Measurements from ENCODE around the gene BCKDHA.
A peak's percentile ranks its signal among the peaks of the same experiment; 100 is the strongest.
"Not testable (repeated sequence)": the region's sequence is repeated elsewhere in the genome, so short reads cannot be mapped to it uniquely, and the experiment has no call there.

Gene BCKDHA

DNA sequence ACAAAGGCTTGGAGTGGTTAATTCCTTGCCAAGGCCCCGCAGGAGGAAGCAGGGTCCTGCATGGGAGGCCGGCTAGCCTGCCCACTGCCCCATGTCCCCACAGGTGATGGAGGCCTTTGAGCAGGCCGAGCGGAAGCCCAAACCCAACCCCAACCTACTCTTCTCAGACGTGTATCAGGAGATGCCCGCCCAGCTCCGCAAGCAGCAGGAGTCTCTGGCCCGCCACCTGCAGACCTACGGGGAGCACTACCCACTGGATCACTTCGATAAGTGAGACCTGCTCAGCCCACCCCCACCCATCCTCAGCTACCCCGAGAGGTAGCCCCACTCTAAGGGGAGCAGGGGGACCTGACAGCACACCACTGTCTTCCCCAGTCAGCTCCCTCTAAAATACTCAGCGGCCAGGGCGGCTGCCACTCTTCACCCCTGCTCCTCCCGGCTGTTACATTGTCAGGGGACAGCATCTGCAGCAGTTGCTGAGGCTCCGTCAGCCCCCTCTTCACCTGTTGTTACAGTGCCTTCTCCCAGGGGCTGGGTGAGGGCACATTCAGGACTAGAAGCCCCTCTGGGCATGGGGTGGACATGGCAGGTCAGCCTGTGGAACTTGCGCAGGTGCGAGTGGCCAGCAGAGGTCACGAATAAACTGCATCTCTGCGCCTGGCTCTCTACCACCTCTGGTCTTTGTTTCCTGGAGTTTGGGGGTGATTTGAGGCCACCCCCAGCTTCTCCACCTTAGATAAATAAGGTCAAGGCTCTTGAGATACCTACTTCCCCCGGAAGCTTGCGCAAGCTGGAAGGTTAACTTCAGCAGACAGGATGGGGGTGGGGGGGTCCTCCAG lies 26.9 kb downstream of the BCKDHA start:
- no peak for DNase-seq (ENCODE audit: extremely low read depth in 1 of 2, low read depth in 1 of 2)

DNA sequence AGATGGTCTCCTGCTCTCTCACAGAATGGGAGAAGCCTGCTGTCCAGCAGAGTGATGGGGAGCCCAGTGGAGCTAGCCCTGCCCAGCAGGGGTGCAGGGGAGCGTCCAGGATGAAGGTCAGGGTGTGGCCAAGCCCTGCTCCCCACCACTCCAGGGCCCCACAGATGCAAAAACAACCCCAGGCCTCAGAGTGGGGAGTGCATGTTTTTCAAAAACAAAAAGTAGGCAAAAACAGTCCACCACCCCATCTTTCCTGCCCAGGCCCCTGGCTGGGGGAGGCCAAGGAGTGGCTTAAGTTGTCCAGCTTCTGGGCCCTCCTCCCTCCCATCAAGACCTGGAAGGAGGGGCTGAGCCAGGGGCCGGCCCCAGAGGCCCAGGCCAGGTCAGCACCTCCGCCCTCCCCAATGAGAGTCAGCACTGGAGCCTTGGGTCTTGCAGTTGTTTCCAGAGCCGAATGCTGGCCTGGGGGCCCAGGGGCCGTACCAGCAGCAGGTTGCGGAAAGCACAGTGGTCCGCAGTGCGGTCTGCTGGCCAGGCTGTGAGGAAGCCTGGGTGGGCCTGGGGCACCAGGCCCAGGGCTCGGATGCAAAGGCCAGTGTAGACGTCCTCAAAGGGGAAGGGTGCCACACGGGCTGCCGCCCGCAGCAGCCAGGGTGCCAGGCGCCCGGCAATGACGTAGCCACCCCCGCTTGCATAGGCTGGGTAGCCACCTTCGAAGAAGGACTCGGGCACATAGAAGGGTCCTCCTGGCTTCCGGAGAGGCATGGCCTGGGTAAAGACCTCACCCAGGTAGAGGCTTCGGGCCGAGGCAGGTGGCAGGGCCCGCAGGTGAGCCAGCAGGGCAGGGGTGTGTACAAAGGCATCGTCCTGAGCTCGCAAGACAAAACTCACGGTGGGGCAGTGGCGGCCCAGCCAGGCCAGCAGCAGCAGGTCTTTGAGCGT lies 27.8 kb downstream of the BCKDHA start:
- no peak for DNase-seq (ENCODE audit: extremely low read depth in 1 of 2, low read depth in 1 of 2)

DNA sequence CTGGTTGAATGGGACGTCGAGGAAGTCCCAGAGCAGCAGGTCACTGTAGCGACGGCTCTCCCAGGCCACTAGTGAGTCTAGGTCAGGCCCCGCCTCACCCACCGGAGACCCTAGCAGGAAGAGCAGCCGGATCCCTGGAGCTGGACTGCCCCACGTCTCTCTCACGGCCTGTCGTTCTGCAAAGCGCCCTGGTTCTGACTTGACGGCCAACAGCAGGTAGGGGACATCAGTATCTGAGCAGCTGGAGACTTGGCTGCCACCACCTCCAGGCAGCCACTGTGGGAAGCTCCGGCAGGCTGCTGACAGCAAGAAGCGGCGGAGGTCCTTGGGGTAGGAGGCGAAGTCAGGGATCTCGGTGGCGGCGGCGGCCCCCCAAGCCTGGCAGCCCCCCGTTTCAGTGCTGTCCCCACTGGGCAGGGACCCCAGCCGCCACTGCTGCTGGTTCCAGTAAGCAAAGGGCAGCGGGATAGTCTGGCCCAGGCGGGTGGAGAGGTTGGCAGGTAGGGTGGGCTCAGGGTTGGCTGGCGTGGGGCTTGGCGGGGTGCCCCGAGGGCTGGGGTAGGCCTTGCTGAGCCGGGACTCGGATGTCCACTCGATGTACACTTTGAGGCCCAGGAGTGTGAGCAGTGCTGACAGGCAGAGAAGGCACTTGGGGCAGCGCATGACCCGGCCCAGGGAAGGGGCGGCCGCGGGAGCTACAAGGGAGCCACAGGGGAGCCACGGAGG lies 28.7 kb downstream of the BCKDHA start:
- no peak for DNase-seq (ENCODE audit: extremely low read depth in 1 of 2, low read depth in 1 of 2)

DNA sequence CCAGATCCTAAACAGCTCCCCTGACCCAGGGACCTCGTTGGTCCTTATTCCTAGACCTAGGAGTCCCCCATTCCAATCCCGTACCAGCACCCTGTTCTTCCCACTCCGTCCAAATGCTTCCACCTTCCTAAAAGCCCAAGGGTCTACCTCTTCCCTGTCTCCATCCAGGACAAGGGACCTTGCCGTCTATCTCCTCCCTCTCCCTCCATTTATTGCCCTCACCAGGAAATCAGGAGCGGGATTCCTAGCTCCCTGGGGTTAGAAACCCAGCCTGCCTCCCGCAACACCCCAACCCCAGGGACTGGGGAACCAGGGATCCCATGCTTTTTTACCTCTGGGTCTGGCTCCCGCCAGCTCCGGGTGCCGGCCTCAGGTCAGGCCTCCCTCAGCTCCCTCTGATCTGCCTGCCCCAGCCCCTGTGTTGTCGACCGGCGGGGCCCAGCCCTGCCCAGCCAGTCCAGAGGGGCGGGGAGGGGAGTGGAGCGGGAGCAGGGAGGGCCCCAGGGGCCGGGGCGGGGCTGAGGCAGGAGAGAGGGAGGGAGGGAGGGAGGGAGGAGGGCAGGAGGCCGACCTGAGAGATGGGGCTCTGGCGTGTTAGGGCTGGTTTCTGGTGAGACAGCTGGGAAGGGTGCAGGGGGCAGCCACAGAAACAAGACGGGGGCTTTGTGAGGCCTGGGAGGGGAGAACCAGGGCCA lies 29.5 kb downstream of the BCKDHA start, which contains the start of gene B3GNT8:
B3GNT8 (minus strand) TSS at position 423 of the 695 bp plus-strand sequence. CDS start 596 bp downstream, outside the sequence.
- peak; percentile 21 to 39 for DNase-seq (ENCODE audit: extremely low read depth in 1 of 2, low read depth in 1 of 2)

DNA sequence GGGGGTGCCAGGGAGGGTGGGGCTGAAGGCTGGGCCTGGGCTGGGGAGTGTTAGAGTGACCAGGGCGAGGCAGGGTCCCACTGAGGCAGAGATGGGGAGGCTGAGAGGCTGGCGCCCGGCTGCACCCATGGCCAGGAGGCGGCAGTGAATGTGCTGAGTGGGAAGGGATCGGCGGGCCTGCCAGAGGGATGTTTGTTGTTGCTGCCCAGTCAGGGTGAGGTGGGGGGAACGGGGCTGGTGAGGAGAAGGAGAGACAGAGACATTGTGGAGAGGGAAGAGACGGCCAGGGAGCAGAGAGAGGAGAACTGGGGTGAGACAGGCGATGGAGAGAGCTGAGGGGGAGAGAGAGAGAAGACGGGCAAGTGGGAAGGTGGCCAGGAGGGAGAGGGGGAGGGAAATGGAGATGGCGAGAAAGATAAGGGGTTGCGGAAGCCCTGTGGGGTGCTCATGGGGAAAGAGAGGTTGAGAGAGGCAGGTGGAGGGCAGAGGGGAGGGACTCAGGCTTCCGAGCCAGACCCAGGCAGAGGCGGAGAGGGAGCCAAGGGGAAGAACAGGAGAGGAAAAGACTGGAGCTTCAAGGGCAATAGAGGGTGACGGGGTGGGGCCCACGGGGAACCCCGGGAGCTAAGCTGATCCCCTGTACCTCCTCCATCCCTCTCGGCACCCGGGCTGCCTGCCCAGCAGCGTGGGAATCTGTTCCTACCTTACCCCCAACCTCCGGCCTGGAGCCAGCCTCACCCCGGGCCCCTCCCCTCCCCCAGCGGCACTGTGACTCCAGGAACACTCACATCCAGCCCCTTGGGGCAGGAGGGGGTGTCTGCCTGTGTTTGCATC lies 30.2 kb downstream of the BCKDHA start:
- DNase-seq (ENCODE audit: extremely low read depth in 1 of 2, low read depth in 1 of 2): peak; percentile 23 to 24

DNA sequence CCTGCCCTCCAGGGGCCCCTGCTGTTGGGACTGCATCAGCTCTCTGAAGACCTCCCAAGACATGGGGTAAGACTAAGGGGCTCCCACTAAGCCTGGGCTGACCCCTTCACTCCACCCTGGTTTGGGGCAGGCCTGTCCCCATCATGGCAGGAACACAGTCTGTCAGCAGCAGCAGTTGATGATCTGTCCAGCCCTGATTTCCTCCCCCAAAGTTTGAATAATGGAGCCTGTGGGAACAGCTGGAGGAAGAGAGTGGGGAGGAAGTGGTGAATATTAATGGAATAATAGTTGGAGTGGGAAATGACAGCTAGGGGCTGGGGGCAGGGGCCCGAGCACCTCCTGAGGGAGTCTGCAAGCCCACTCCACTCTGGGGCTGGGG lies 30.9 kb downstream of the BCKDHA start:
- no peak for DNase-seq (ENCODE audit: extremely low read depth in 1 of 2, low read depth in 1 of 2)

DNA sequence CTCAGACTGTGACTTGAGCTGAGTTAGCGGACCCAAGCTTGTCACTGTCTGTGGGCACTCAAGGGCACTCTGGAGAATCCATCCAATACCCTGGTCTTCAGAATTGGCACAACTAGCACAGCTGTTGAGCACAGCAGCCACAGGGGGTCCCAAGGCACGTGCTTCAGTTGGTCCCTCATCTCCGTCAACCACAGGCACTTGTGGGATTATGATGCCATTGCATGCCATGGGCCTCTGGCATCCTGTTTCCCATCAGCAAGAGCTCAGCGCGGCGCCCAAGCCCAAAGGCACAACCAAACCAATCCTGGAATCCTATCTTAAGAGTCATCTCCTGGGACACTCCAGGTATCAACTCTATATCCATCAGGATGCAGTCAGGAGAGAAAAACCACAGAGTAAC lies 33.3 kb downstream of the BCKDHA start:
- no peak for DNase-seq (ENCODE audit: extremely low read depth in 1 of 2, low read depth in 1 of 2)

DNA sequence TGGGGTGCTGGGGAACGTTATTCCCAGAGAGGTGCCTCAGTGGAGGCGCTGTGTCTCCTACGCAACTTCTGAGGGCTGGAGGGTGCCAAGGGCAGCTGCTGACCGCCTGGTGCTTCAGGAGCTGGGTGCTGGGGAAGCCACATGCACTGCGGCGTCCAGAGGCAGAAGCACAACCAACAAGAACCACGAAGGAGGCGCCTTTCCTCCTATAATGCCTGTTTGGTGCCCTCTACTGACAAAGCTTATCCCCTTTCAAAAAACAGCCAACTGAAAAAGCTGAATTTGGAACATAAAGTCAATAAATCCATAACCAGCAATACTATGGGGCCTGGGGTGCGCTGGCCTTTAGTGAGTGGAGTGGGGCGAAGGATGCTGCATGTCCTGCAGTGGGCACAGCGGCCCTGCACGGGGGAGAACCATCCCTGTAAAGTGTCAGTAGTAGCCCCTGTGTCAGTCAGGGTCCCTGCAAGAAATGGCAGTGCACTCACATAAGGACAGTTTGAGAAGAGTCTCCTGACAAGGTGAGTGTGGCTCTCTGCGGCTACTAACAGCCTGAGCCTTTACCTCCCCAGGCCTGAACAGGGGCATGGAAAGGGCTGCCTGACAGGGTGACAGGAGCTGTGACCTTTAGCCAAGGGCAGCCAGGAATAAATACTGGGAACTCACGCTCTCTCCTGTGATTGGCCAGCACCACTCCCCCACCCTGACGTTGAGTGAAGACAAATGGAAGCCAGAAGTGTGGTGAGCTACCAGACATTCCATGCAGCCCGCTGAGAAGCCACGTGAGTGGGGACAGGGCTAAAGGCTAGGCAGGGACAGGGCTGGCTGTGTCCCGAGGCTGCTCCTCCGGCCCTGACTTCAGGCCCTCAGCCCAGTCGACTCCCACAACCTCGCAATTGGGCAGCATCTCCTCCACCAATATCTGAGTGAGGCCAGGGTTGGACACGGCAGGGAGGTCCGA lies 34.1 kb downstream of the BCKDHA start:
- no peak for DNase-seq (ENCODE audit: extremely low read depth in 1 of 2, low read depth in 1 of 2)

DNA sequence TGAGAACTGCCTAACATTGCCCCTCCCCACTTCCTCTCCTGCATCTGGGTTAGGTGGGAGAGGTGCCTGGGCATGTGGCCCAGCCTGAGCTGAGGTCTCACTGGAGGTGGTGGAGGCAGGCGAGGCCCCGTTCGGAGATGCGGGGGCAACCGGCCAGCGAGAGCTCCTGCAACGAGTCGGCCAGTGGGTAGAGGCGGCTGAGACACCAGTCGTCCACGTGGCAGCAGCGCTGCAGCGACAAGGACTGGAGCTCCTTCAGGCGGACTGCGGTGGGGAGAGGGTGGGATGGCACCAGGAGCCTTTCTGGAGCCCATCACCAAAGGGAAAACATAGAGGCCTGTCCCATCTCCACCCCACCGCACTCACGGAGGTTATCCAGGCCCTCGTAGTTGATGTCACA lies 35.6 kb downstream of the BCKDHA start:
- no peak for DNase-seq (ENCODE audit: extremely low read depth in 1 of 2, low read depth in 1 of 2)

DNA sequence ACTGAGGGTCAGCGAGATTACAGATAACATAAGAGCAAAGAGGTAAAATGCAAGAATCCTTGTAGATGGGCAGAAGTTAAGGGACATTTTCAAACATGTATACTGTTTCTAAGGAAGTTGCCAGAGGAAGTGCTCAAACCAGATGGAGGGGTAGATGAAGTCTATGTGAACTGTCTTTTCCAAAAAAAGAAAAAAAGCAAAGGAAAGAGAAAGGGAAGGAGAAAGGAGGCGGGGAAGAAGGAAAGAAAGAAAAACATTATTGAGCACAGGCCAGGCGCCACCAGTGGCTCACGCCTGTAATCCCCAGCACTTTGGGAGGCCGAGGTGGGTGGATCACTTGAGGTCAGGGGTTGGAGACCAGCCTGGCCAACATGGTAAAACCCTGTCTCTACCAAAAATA lies 36.8 kb downstream of the BCKDHA start:
- DNase-seq (ENCODE audit: extremely low read depth in 1 of 2, low read depth in 1 of 2): no peak

DNA sequence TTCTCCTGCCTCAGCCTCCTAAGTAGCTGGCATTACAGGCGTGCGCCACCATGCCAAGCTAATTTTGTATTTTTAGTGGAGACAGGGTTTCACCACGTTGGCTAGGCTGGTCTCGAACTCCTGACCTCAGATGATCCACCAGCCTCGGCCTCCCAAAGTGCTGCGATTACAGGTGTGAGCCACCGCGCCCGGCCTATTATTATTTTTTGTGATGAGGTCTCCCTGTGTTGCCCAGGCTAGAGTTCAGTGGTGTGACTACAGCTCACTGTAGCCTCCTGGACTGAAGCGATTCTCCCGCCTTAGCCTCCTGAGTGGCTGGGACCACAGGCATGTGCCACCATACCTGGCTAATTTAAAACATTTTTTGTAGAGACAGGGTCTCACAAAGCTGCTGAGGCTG lies 37.8 kb downstream of the BCKDHA start:
- DNase-seq (ENCODE audit: extremely low read depth in 1 of 2, low read depth in 1 of 2): not testable (repeated sequence)

DNA sequence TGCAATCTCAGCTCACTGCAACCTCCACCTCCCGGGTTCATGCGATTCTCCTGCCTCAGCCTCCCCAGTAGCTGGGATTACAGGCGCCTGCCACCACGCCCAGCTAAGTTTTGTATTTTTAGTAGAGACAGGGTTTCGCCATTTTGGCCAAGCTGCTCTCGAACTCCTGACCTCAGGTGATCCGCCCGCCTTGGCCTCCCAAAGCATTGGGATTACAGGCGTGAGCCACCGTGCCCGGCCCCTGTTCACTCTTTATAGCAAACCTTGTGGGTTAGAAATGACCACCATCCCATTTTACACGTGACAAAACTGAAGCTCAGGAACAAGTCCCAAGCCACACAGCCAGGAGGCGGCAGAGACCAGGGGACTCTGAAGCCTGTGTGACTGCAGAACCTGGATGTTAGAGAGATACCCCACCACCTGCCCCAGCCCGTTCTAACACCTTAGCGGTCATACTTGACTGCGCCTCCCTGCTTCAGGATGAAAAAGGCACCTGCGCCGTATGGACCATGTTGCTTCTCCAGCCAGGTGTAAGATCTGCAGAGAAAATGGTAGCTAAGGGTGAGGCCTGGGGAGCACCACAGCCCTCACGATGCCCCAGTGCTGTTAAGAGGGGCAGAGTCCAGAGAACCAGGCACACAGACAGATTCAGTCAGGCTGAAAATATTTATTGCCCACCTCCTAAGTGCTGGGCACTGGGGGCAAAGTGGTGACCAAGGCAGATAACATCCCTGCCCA lies 38.5 kb downstream of the BCKDHA start:
- no peak for DNase-seq (ENCODE audit: extremely low read depth in 1 of 2, low read depth in 1 of 2)

DNA sequence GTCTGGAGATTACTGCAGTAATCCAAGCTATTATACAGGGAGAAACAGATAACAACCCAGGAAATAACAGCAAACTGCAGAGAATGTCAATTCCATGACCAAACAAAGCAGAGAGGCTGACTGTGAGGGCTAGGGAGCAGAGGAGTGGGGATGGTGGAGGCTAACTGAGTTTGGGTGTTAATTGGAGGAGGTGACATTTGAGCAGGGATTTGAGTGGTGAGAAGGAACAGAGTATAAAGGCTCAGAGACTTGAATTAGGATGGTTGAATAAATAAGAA lies 39.0 kb downstream of the BCKDHA start:
- DNase-seq (ENCODE audit: extremely low read depth in 1 of 2, low read depth in 1 of 2): no peak

DNA sequence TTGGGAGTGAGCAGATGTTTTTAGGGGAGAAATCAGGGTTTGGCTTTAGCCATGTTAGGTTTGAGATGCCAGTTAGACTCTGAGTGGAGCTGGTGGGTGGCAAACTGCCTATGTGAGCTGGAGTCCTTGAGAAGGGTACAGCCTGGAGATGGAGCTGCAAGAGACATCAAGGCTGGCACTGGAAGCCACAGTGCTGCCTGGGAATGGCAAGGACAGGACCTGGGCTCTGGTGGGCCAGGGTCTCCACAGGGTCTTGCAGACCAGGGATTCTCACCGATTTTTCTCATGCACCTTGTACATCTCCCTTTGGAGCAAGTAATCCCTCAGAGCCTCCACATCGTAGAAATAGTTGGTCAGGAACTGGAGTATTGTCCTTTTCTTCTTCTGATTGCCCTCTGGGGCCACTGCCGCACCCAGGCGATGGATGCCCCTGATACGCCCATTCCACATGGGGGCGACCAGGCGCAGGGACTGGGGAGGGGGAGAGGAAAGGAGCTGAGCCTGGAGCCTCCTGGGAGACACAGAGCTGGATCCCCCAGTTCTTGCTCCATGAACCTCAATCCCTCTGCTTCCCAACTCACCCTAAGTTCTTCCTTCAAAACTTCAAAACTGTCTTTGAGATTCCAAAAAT lies 40.4 kb downstream of the BCKDHA start:
- no peak for DNase-seq (ENCODE audit: extremely low read depth in 1 of 2, low read depth in 1 of 2)

DNA sequence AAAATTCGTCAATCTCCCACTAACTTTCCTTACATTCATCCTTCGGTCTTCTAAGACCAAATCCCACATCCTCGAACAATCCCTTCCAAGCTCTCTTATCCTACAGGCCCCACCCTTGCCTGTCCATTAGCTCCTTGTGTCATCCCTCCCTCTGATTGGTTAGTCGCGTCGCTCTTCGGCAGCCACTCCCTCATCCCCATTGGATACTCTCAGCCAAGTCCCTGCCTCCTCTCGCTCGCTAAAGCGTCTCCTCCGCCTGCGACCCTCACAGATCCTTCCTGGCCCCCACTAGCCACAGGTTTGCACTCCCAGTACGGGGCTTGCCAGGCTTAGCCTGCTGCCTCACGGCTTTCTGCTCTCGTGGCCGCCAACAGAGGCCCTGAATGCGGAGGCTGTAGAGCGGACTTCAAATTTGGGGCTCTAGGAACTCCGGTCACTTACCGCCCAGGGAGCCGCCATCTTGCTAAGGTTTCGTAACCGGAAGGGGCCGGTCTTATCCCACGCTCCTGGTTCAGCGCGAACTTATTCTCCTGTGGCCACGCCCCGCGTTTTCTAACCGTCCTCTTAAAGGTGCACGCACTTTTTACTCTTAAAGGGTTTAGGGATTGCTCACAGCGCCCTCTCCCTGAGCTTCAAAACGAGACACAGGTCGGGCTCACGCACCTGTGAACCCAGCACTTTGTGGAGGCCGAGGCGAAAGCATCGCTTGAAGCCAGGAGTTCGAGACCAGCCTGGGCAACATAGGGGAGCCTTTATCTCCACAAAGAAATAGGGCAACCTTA lies 42.0 kb downstream of the BCKDHA start, which contains the start of gene DMAC2:
DMAC2 (minus strand) TSS at position 472 of the 782 bp plus-strand sequence; CDS start at position 459, 13 bp downstream.
- DNase-seq (ENCODE audit: extremely low read depth in 1 of 2, low read depth in 1 of 2): peak; percentile 82 to 97

DNA sequence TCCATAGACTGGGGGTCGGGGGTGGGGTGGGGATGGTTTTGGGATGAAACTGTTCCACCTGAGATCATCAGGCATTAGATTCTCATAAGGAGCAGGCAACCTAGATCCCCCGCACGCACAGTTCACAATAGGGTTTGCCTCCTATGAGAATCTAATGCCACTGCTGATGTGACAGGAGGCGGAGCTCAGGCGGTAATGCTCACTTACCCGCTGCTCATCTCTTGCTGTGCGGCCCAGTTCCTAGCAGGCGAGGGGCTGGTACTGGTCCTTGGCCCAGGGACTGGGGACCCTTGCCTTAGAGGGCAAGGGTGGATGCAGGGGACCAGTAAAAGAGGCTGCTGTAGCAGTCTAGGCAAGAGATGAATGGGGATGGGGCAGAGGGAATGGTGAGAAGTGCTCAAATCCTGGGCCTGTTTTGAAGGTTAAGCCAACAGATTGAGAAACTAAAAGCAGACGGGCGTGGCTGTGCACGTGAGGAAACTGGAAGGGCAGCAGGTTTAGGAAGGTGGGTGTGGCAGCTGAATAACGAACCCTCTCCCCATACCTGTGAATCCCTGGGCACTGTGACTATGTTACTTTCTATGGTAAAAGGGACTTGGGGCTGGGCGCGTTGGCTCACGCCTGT lies 43.8 kb downstream of the BCKDHA start:
- DNase-seq (ENCODE audit: extremely low read depth in 1 of 2, low read depth in 1 of 2): no peak
